Liver (tissue), 9 donors: Measurements from ENCODE around the gene DIO1. TPM values are rescaled to one million over a fixed set of nuclear protein-coding genes. Genes with fewer than 3 reads are reported as not detected.
A peak's percentile ranks its signal among the peaks of the same experiment; 100 is the strongest.

ENCODE experiments used
- DNase-seq: peaks from one replicate; pipeline ENCODE4 v3.0.0-alpha.2; 2017; ENCODE audit warnings: low spot score
- H3K27ac ChIP-seq, 2 donors: one replicate each; pipeline ENCODE4 v1.7.0; 2013; ENCODE audit warnings: inconsistent platforms in 2 of 2, low read length in 2 of 2, control low read depth in 1 of 2, low read depth in 1 of 2, mild to moderate bottlenecking in 1 of 2
- H3K27me3 ChIP-seq, 4 donors: one replicate each; pipeline versions ENCODE4 v1.6.1 to v1.7.0; 2013; ENCODE audit warnings: low read length in 3 of 4, inconsistent platforms in 1 of 4, mild to moderate bottlenecking in 1 of 4, moderate library complexity in 1 of 4; ENCODE audit not compliant: control insufficient read depth in 4 of 4, insufficient read depth in 4 of 4
- H3K36me3 ChIP-seq, 4 donors: one replicate each; pipeline versions ENCODE4 v1.6.1 to v1.7.0; 2013; ENCODE audit warnings: low read length in 3 of 4, mild to moderate bottlenecking in 3 of 4, low read depth in 1 of 4, moderate library complexity in 1 of 4; ENCODE audit not compliant: control insufficient read depth in 4 of 4, insufficient read depth in 3 of 4
- H3K4me1 ChIP-seq, 4 donors: one replicate each; pipeline versions ENCODE4 v1.6.1 to v1.7.0; 2013; ENCODE audit warnings: low read length in 3 of 4, mild to moderate bottlenecking in 3 of 4, moderate library complexity in 1 of 4; ENCODE audit not compliant: control insufficient read depth in 4 of 4, insufficient read depth in 4 of 4
- H3K4me3 ChIP-seq, 3 donors: one replicate each; pipeline versions ENCODE4 v1.6.1 to v1.7.0; 2013; ENCODE audit warnings: low read length in 3 of 3, control low read depth in 1 of 3, low read depth in 1 of 3, mild to moderate bottlenecking in 1 of 3
- H3K9ac ChIP-seq, 2 donors: one replicate each; pipeline ENCODE4 v1.7.0; 2013; ENCODE audit warnings: low read length in 2 of 2, mild to moderate bottlenecking in 2 of 2, moderate library complexity in 2 of 2, control low read depth in 1 of 2, low read depth in 1 of 2
- H3K9me3 ChIP-seq, 4 donors: one replicate each; pipeline versions ENCODE4 v1.6.1 to v1.7.0; 2013; ENCODE audit warnings: low read length in 3 of 4; ENCODE audit not compliant: control insufficient read depth in 4 of 4
- ATF3 ChIP-seq: IDR thresholded peaks from 2 replicates; pipeline ENCODE4 v1.6.1; 2016; ENCODE audit warnings: antibody characterized with exemption
- CTCF ChIP-seq: fragments of 150-350 bp; IDR thresholded peaks from 2 replicates; pipeline ENCODE4 v1.5.1; 2017; ENCODE audit warnings: improper control_type of control experiment, low read depth, low read length; ENCODE audit not compliant: missing input control
- EGR1 ChIP-seq, 2 donors: IDR thresholded peaks; 2 replicates each; pipeline ENCODE4 v1.6.1; 2016 to 2018; ENCODE audit warnings: antibody characterized with exemption in 2 of 2, low read depth in 2 of 2
- FOXA2 ChIP-seq: IDR thresholded peaks from 2 replicates; pipeline ENCODE4 v1.6.1; 2016; ENCODE audit warnings: antibody characterized with exemption
- GABPA ChIP-seq, 2 donors: IDR thresholded peaks in 1 of 2; conservative IDR thresholded peaks in 1 of 2; 2 replicates each; pipeline ENCODE4 v1.6.1; 2016; ENCODE audit warnings: antibody characterized with exemption in 2 of 2, mild to moderate bottlenecking in 1 of 2, moderate library complexity in 1 of 2
- HNF4A ChIP-seq, 2 donors: conservative IDR thresholded peaks; 2 replicates each; pipeline ENCODE4 v1.6.1; 2016; ENCODE audit warnings: antibody characterized with exemption in 2 of 2, mild to moderate bottlenecking in 2 of 2
- MAX ChIP-seq: IDR thresholded peaks from 2 replicates; pipeline ENCODE4 v1.6.1; 2016; ENCODE audit warnings: antibody characterized with exemption
- NR2F2 ChIP-seq: IDR thresholded peaks from 2 replicates; pipeline ENCODE4 v1.6.1; 2016; ENCODE audit warnings: antibody characterized with exemption
- RAD21 ChIP-seq, 2 donors: IDR thresholded peaks; 2 replicates each; pipeline ENCODE4 v1.6.1; 2016; ENCODE audit warnings: antibody characterized with exemption in 2 of 2, mild to moderate bottlenecking in 2 of 2
- SP1 ChIP-seq: IDR thresholded peaks from 2 replicates; pipeline ENCODE4 v1.6.1; 2018; ENCODE audit warnings: antibody characterized with exemption, mild to moderate bottlenecking
- YY1 ChIP-seq: IDR thresholded peaks from 2 replicates; pipeline ENCODE4 v1.6.1; 2016; ENCODE audit warnings: antibody characterized with exemption, mild to moderate bottlenecking
- ZBTB33 ChIP-seq: IDR thresholded peaks from 2 replicates; pipeline ENCODE4 v1.6.1; 2016; ENCODE audit warnings: antibody characterized with exemption
- WGBS: extraction: QIAGEN DNeasy Blood & Tissue Kit; methylation state at CpG from one replicate; pipeline ENCODE4 v1.1.7; 2013; 5-methylcytosine and 5-hydroxymethylcytosine counted together
- polyA plus RNA-seq, 2 donors: library from polyadenylated mRNA; stranded (reverse) in 1 of 2; unstranded in 1 of 2; fragments of 200-250 nt in 1 of 2; fragments of >200 nt in 1 of 2; fragmentation: Nextera tagmentation in 1 of 2; extraction: Ambion mirVana in 1 of 2; gene quantifications; one replicate each; pipeline versions ENCODE4 v1.2.1 to v1.2.3, GENCODE V29; 2013 to 2015
- total RNA-seq, 2 donors: library from RNA; depleted of rRNA; stranded (reverse); fragments of >200 nt; gene quantifications; one replicate each; pipeline ENCODE4 v1.2.3, GENCODE V29; 2014
- donor health status: healthy.
- donor health status: healthy.
- donor health status: healthy.
- donor health status: healthy.
- donor health status: healthy.

The DIO1 gene
- total and polyA plus RNA-seq, 4 donors: 23.9 to 176 (median 95.6) TPM

GRCh38 chr1:53906121-53906520 is 12.1 kb downstream of the DIO1 start:
- Histone ChIP-seq H3K4me1 (peaks cover 0 to 19% (median 3%) of the 10 kb centered on the region in 4 donors), H3K9me3 (no peaks in the 10 kb centered on the region), H3K4me3 (no peak overlapping the region), H3K36me3 (peaks cover 0 to 30% (median 10%) of the 10 kb centered on the region in 4 donors), H3K27ac (no peak overlapping the region), H3K27me3 (no peaks in the 10 kb centered on the region), H3K9ac (no peak overlapping the region)
- TF ChIP-seq EGR1 (IDR thresholded peaks at IDR 0.05; ENCODE audit: low read depth in 2 of 2): no peak
- TF ChIP-seq ZBTB33: no peak
- no peak for TF ChIP-seq YY1
- no peak for TF ChIP-seq SP1
- no peak for TF ChIP-seq HNF4A (conservative IDR thresholded peaks at IDR 0.05)
- no peak for TF ChIP-seq FOXA2
- no peak for TF ChIP-seq CTCF
- no peak for TF ChIP-seq RAD21 (IDR thresholded peaks at IDR 0.05)
- no peak for TF ChIP-seq MAX
- TF ChIP-seq GABPA (IDR thresholded peaks at IDR 0.05 in 1 of 2, conservative IDR thresholded peaks at IDR 0.05 in 1 of 2): no peak
- TF ChIP-seq ATF3: no peak
- DNase-seq: no peak
- WGBS: 92% methylated on average over 4 of the region's 4 CpGs

GRCh38 chr1:53909946-53910345 is 16.0 kb downstream of the DIO1 start:
- no peaks in the 10 kb centered on the region for H3K4me1 ChIP-seq
- H3K27me3 ChIP-seq: no peaks in the 10 kb centered on the region
- H3K9me3 ChIP-seq: no peaks in the 10 kb centered on the region
- no peak overlapping the region for H3K27ac ChIP-seq
- no peak overlapping the region for H3K4me3 ChIP-seq
- no peak for TF ChIP-seq NR2F2
- TF ChIP-seq HNF4A (conservative IDR thresholded peaks at IDR 0.05): peak in 1 of 2 donors; percentile 6
- TF ChIP-seq SP1: no peak
- TF ChIP-seq CTCF: no peak
- 87% methylated on average over 3 of the region's 3 CpGs for WGBS
- no peak overlapping the region for H3K9ac ChIP-seq
- DNase-seq: no peak
- peaks cover 0 to 34% (median 11%) of the 10 kb centered on the region in 4 donors for H3K36me3 ChIP-seq
